H1 (cell line): ENCODE results near the gene NRL. TPM values are rescaled to one million over a fixed set of nuclear protein-coding genes. Genes with fewer than 3 reads are reported as not detected.

Source experiments
- BRCA1 ChIP-seq: IDR thresholded peaks from 2 replicates; pipeline ENCODE4 v1.6.1; 2012; ENCODE audit warnings: low read depth, low read length, improper control_type of control experiment
- CHD7 ChIP-seq: fragments of 300-600 bp; sonication (generic); IDR thresholded peaks from 2 replicates; pipeline ENCODE4 v1.7.1; 2012; ENCODE audit warnings: low read length, moderate library complexity, mild to moderate bottlenecking, inconsistent platforms; ENCODE audit not compliant: insufficient replicate concordance
- RNF2 ChIP-seq: fragments of 200-900, 300-1000 bp; sonication (generic); IDR thresholded peaks from 2 replicates; pipeline ENCODE4 v1.7.1; 2016; ENCODE audit warnings: borderline replicate concordance, low read depth, mild to moderate bottlenecking, antibody characterized with exemption, low read length; ENCODE audit not compliant: poor library complexity, severe bottlenecking; ENCODE audit errors: missing control alignments
- polyA plus RNA-seq, 7 experiments: library from polyadenylated mRNA; depleted of rRNA in 3 of 7; stranded (reverse) in 5 of 7; unstranded in 2 of 7; fragments of >200 nt in 5 of 7; fragments of 200-250 nt in 2 of 7; gene quantifications; 1 replicate in 5 of 7; 2 replicates in 1 of 7; 4 replicates in 1 of 7; pipeline versions ENCODE4 v1.2.1 to v1.2.3, GENCODE V29; 2011 to 2013; ENCODE audit warnings: missing spikeins in 2 of 7, mixed read lengths in 2 of 7
- total RNA-seq: library from RNA; stranded (reverse); fragmentation: NEBNext Ultra II Directional; extraction: Animal tissue kit (Norgen Biotek cat#: 25700); gene quantifications from 2 replicates; pipeline ENCODE4 v1.2.1, GENCODE V29; 2021

Gene NRL
- total and polyA plus RNA-seq, 2 of the 8 experiments (the other 6 are each of a cell fraction or from before 2014, with no cell fraction given), result 1.1 to 2.2 TPM

DNA sequence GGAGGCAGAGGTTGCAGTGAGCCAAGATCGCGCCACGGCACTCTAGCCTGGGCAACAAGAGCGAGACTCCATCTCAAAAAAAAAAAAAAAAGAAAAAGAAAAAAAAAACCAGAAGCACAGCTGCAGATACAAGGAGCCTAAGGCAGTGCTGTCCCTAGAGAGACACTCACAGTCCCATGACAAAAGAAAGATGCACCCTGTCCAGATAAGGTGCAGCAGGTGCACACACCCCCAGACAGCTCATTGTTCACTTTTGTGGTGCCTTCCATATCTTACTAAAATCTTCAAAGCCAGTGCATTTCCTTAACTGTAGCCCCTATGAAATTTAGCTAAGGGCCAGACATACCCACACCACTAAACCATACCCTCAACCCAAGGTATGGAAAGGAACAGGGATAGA is 7.7 kb upstream of the NRL start (continued):
- no peak for TF ChIP-seq CHD7
- TF ChIP-seq RNF2, result no peak
- TF ChIP-seq BRCA1, result no peak
- TF ChIP-seq, all 59 proteins: peak for 0
